Activated T-cell treated with anti-CD3 and anti-CD28 coated beads for 4 hours (primary cell): Measurements from ENCODE around the gene RPLP1.

Experiments used
- DNase-seq: peaks from one replicate; pipeline ENCODE4 v3.0.0-alpha.2; 2020

RPLP1 gene

GRCh38 chr15:69452692-69453521, at the start of gene RPLP1:
Gene RPLP1 (plus strand): TSS chr15:69452818. CDS start chr15:69452949, 131 bp downstream.
- DNase-seq, result peak; percentile 92

- no peak for DNase-seq
Observed at GRCh38 chr15:69403594-69403993, 49.0 kb upstream of the RPLP1 start.

- DNase-seq, result no peak
Observed at GRCh38 chr15:69405110-69405509, 47.5 kb upstream of the RPLP1 start.

- DNase-seq, result no peak
Observed at GRCh38 chr15:69407719-69408400, 44.8 kb upstream of the RPLP1 start.

- DNase-seq, result no peak
Observed at GRCh38 chr15:69408841-69409240, 43.8 kb upstream of the RPLP1 start.

GRCh38 chr15:69410248-69410874, 42.3 kb upstream of the RPLP1 start:
- DNase-seq, result no peak

- DNase-seq, result no peak
Observed at GRCh38 chr15:69412274-69412673, 40.3 kb upstream of the RPLP1 start.

GRCh38 chr15:69412701-69413100, 39.9 kb upstream of the RPLP1 start:
- no peak for DNase-seq

- DNase-seq, result peak; percentile 88
Observed at GRCh38 chr15:69413822-69414700, 38.6 kb upstream of the RPLP1 start, which contains the start of gene KIF23. Gene KIF23 (plus strand): TSS chr15:69414349. CDS start chr15:69414466, 117 bp downstream.

- no peak for DNase-seq
Observed at GRCh38 chr15:69414701-69415167, 37.9 kb upstream of the RPLP1 start.

- no peak for DNase-seq
Observed at GRCh38 chr15:69415381-69415780, 37.2 kb upstream of the RPLP1 start.

- DNase-seq, result no peak
Observed at GRCh38 chr15:69417581-69417980, 35.0 kb upstream of the RPLP1 start.

- DNase-seq, result no peak
Observed at GRCh38 chr15:69421498-69421897, 31.1 kb upstream of the RPLP1 start.

GRCh38 chr15:69422336-69422895, 30.2 kb upstream of the RPLP1 start:
- no peak for DNase-seq

GRCh38 chr15:69424001-69424400, 28.6 kb upstream of the RPLP1 start:
- no peak for DNase-seq

GRCh38 chr15:69424748-69425413, 27.7 kb upstream of the RPLP1 start:
- DNase-seq, result no peak

GRCh38 chr15:69433831-69434230, 18.8 kb upstream of the RPLP1 start:
- DNase-seq, result no peak

- no peak for DNase-seq
Observed at GRCh38 chr15:69434238-69434637, 18.4 kb upstream of the RPLP1 start.

GRCh38 chr15:69434679-69435078, 17.9 kb upstream of the RPLP1 start:
- no peak for DNase-seq

- no peak for DNase-seq
Observed at GRCh38 chr15:69435985-69436384, 16.6 kb upstream of the RPLP1 start.

- DNase-seq, result no peak
Observed at GRCh38 chr15:69436951-69437350, 15.7 kb upstream of the RPLP1 start.

- DNase-seq, result no peak
Observed at GRCh38 chr15:69439623-69440022, 13.0 kb upstream of the RPLP1 start.
